Adrenal gland (tissue), 5 donors: ENCODE results near the gene PLG.

ENCODE experiments used
- POLR2A ChIP-seq, 2 donors: fragments of 450-650 bp; IDR thresholded peaks; one replicate each; pipeline ENCODE4 v1.6.1; 2017; ENCODE audit warnings: antibody characterized with exemption in 2 of 2, mild to moderate bottlenecking in 2 of 2, moderate library complexity in 1 of 2
- TF ChIP-seq, protein P1 (sequence below), 6 experiments: fragments of 450-650 bp in 4 of 6; fragments of 200-600 bp in 2 of 6; sonication (generic) in 1 of 6; IDR thresholded peaks; 1 replicate in 5 of 6; 2 replicates in 1 of 6; pipeline versions ENCODE4 v1.5.1 to v1.8.0; 2016 to 2021; ENCODE audit warnings: antibody characterized with exemption in 6 of 6, mild to moderate bottlenecking in 2 of 6, moderate library complexity in 1 of 6
- donor health status: DM: no; HTN: no; CAD: no.

DNA sequence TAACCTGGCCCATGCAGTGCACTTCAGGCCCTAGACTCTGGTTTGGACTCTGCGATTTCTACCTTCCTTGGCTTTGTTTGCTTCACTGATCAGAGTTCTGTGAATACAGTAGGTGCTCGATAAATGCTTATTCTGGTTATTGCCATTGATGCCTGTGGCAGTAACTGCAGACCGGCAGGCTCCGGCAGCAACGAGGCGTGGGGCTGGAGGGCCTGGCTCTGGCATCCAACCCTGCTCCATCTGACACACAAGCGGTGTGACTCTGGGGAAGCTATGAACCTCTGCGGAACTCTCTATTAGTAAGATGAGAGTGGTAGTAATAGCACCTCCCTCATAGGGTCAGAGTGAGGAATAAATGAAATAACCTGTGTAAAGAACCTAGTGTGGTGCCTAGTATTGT, 66.1 kb downstream of the PLG start:
- TF ChIP-seq, protein P1, sequence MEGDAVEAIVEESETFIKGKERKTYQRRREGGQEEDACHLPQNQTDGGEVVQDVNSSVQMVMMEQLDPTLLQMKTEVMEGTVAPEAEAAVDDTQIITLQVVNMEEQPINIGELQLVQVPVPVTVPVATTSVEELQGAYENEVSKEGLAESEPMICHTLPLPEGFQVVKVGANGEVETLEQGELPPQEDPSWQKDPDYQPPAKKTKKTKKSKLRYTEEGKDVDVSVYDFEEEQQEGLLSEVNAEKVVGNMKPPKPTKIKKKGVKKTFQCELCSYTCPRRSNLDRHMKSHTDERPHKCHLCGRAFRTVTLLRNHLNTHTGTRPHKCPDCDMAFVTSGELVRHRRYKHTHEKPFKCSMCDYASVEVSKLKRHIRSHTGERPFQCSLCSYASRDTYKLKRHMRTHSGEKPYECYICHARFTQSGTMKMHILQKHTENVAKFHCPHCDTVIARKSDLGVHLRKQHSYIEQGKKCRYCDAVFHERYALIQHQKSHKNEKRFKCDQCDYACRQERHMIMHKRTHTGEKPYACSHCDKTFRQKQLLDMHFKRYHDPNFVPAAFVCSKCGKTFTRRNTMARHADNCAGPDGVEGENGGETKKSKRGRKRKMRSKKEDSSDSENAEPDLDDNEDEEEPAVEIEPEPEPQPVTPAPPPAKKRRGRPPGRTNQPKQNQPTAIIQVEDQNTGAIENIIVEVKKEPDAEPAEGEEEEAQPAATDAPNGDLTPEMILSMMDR (IDR thresholded peaks at IDR 0.05): no peak
- TF ChIP-seq POLR2A (IDR thresholded peaks at IDR 0.05): no peak
